Frontal cortex (tissue), 4 donors: Measurements from ENCODE around the gene ZC3H8. TPM values are rescaled to one million over a fixed set of nuclear protein-coding genes. Genes with fewer than 3 reads are reported as not detected.

Experiments
- DNase-seq, 2 donors: peaks; one replicate each; pipeline ENCODE4 v3.0.0; 2012; ENCODE audit warnings: low spot score in 2 of 2
- FAIRE-seq: peaks from 2 replicates; lab custom pipeline; 2012; peaks lifted over from hg19 to GRCh38; lab: Jason Lieb, UNC
- total RNA-seq: library from RNA; depleted of rRNA; stranded (reverse); fragments of >200 nt; gene quantifications from one replicate; pipeline ENCODE4 v1.2.3, GENCODE V29; 2014
- donor health status: control.
- donor health status: control.
- donor health status: control.

The ZC3H8 gene
- total RNA-seq, 1 donor from 2014 or later = 19.6 TPM

GRCh38 chr2:112198780-112199179 lies 56.1 kb downstream of the ZC3H8 start:
- FAIRE-seq (no peak), DNase-seq (no peak)

- FAIRE-seq = no peak
- DNase-seq = no peak
Observed at GRCh38 chr2:112197868-112198267, 57.0 kb downstream of the ZC3H8 start.

- FAIRE-seq (no peak), DNase-seq (no peak)
Observed at GRCh38 chr2:112195950-112196349, 58.9 kb downstream of the ZC3H8 start.

- FAIRE-seq (no peak), DNase-seq (no peak)
Observed at GRCh38 chr2:112195167-112195766, 59.6 kb downstream of the ZC3H8 start.

- FAIRE-seq = no peak
- no peak for DNase-seq
Observed at GRCh38 chr2:112194482-112194881, 60.4 kb downstream of the ZC3H8 start.

GRCh38 chr2:112194028-112194427 lies 60.8 kb downstream of the ZC3H8 start:
- no peak for DNase-seq

GRCh38 chr2:112189001-112189556 lies 65.8 kb downstream of the ZC3H8 start:
- DNase-seq (no peak), FAIRE-seq (no peak)

More at GRCh38 chr2:112194028-112194427, 60.8 kb downstream of the ZC3H8 start:
- no peak for FAIRE-seq

- DNase-seq = no peak
- FAIRE-seq = no peak
Observed at GRCh38 chr2:112187805-112188596, 66.8 kb downstream of the ZC3H8 start.

- DNase-seq = no peak
- FAIRE-seq = no peak
Observed at GRCh38 chr2:112187046-112187715, 67.7 kb downstream of the ZC3H8 start.

- FAIRE-seq (no peak), DNase-seq (no peak)
Observed at GRCh38 chr2:112185131-112185530, 69.7 kb downstream of the ZC3H8 start.

- FAIRE-seq = no peak
- DNase-seq = no peak
Observed at GRCh38 chr2:112184121-112184520, 70.7 kb downstream of the ZC3H8 start.

- FAIRE-seq (no peak), DNase-seq (no peak)
Observed at GRCh38 chr2:112183327-112184025, 71.4 kb downstream of the ZC3H8 start.

- no peak for DNase-seq
Observed at GRCh38 chr2:112182581-112183034, 72.2 kb downstream of the ZC3H8 start.

GRCh38 chr2:112181571-112182290 lies 73.1 kb downstream of the ZC3H8 start:
- DNase-seq = no peak
- FAIRE-seq = no peak

More at GRCh38 chr2:112182581-112183034, 72.2 kb downstream of the ZC3H8 start:
- no peak for FAIRE-seq

GRCh38 chr2:112175958-112176573 lies 78.8 kb downstream of the ZC3H8 start:
- FAIRE-seq = no peak
- no peak for DNase-seq

GRCh38 chr2:112175333-112175732 lies 79.5 kb downstream of the ZC3H8 start:
- no peak for FAIRE-seq
- no peak for DNase-seq

GRCh38 chr2:112174383-112174782 lies 80.5 kb downstream of the ZC3H8 start:
- FAIRE-seq (no peak), DNase-seq (no peak)

- DNase-seq (no peak), FAIRE-seq (no peak)
Observed at GRCh38 chr2:112173646-112174319, 81.1 kb downstream of the ZC3H8 start.
